Tibial nerve (tissue), 4 donors: Measurements from ENCODE around the gene AFMID. TPM values are rescaled to one million over a fixed set of nuclear protein-coding genes. Genes with fewer than 3 reads are reported as not detected.

Source experiments
- DNase-seq, 2 donors: peaks; one replicate each; pipeline ENCODE4 v3.0.0-alpha.2; 2019; ENCODE audit warnings: low spot score in 2 of 2
- H3K27ac ChIP-seq, 4 donors: fragments of 200-600 bp; sonication (generic) in 3 of 4; one replicate each; pipeline ENCODE4 v1.5.1; 2017 to 2019; ENCODE audit warnings: mild to moderate bottlenecking in 1 of 4
- H3K27me3 ChIP-seq, 2 donors: fragments of 200-600 bp; sonication (generic) in 1 of 2; one replicate each; pipeline versions ENCODE4 v1.5.1 to v1.6.0; 2017 to 2019
- H3K36me3 ChIP-seq, 3 donors: fragments of 200-600 bp; sonication (generic); one replicate each; pipeline ENCODE4 v1.5.1; 2018 to 2019
- H3K4me1 ChIP-seq, 4 donors: fragments of 200-600 bp; sonication (generic) in 3 of 4; one replicate each; pipeline ENCODE4 v1.5.1; 2017 to 2019
- H3K4me3 ChIP-seq, 4 donors: fragments of 200-600 bp; sonication (generic) in 3 of 4; one replicate each; pipeline ENCODE4 v1.5.1; 2017 to 2019; ENCODE audit warnings: mild to moderate bottlenecking in 1 of 4, moderate library complexity in 1 of 4
- H3K9me3 ChIP-seq, 4 donors: fragments of 200-600 bp; sonication (generic) in 3 of 4; one replicate each; pipeline ENCODE4 v1.5.1; 2017 to 2019
- EP300 ChIP-seq, 2 donors: sonication (generic); formaldehyde crosslinking; IDR thresholded peaks; one replicate each; pipeline ENCODE4 v1.6.1; 2017; ENCODE audit warnings: antibody characterized with exemption in 2 of 2, mild to moderate bottlenecking in 1 of 2
- POLR2A ChIP-seq, 2 donors: fragments of 450-650 bp; IDR thresholded peaks; one replicate each; pipeline ENCODE4 v1.6.1; 2017; ENCODE audit warnings: antibody characterized with exemption in 2 of 2, mild to moderate bottlenecking in 2 of 2, moderate library complexity in 2 of 2
- WGBS, 2 donors: methylation state at CpG; one replicate each; pipeline ENCODE4 v1.1.5; 2018; 5-methylcytosine and 5-hydroxymethylcytosine counted together
- total RNA-seq, 4 donors: library from RNA; depleted of rRNA; stranded (reverse); fragments of >200 nt; gene quantifications; one replicate each; pipeline ENCODE4 v1.1.0, GENCODE V29; 2016
- TF ChIP-seq, protein P1 (sequence below), 5 experiments: fragments of 200-600 bp in 3 of 5; fragments of 450-650 bp in 2 of 5; sonication (generic) in 3 of 5; IDR thresholded peaks; one replicate each; pipeline ENCODE4 v1.5.1; 2016 to 2019; ENCODE audit warnings: antibody characterized with exemption in 5 of 5, mild to moderate bottlenecking in 3 of 5, moderate library complexity in 2 of 5

AFMID gene
- total RNA-seq, 4 donors from 2014 or later, result 29.7 to 40.6 (median 37.7) TPM

DNA sequence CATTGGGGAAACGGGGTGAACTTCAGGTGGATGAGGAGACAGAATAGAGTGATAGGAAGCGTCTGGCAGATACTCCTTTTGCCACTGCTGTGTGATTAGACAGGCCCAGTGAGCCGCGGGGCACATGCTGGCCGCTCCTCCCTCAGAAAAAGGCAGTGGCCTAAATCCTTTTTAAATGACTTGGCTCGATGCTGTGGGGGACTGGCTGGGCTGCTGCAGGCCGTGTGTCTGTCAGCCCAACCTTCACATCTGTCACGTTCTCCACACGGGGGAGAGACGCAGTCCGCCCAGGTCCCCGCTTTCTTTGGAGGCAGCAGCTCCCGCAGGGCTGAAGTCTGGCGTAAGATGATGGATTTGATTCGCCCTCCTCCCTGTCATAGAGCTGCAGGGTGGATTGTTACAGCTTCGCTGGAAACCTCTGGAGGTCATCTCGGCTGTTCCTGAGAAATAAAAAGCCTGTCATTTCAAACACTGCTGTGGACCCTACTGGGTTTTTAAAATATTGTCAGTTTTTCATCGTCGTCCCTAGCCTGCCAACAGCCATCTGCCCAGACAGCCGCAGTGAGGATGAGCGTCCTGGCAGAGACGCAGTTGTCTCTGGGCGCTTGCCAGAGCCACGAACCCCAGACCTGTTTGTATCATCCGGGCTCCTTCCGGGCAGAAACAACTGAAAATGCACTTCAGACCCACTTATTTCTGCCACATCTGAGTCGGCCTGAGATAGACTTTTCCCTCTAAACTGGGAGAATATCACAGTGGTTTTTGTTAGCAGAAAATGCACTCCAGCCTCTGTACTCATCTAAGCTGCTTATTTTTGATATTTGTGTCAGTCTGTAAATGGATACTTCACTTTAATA lies 37.3 kb downstream of the AFMID start:
- Histone ChIP-seq H3K36me3 (no peaks in the 10 kb centered on the region), H3K9me3 (no peaks in the 10 kb centered on the region), H3K27ac (no peak overlapping the region), H3K4me1 (no peaks in the 10 kb centered on the region), H3K4me3 (no peak overlapping the region), H3K27me3 (no peaks in the 10 kb centered on the region)
- no peak for DNase-seq
- WGBS, 2 donors, result 88 to 89% methylated on average over 27 of the region's 27 CpGs
- TF ChIP-seq, protein P1, sequence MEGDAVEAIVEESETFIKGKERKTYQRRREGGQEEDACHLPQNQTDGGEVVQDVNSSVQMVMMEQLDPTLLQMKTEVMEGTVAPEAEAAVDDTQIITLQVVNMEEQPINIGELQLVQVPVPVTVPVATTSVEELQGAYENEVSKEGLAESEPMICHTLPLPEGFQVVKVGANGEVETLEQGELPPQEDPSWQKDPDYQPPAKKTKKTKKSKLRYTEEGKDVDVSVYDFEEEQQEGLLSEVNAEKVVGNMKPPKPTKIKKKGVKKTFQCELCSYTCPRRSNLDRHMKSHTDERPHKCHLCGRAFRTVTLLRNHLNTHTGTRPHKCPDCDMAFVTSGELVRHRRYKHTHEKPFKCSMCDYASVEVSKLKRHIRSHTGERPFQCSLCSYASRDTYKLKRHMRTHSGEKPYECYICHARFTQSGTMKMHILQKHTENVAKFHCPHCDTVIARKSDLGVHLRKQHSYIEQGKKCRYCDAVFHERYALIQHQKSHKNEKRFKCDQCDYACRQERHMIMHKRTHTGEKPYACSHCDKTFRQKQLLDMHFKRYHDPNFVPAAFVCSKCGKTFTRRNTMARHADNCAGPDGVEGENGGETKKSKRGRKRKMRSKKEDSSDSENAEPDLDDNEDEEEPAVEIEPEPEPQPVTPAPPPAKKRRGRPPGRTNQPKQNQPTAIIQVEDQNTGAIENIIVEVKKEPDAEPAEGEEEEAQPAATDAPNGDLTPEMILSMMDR (IDR thresholded peaks at IDR 0.05), result no peak
- TF ChIP-seq EP300 (IDR thresholded peaks at IDR 0.05) (no peak), POLR2A (IDR thresholded peaks at IDR 0.05) (no peak)

DNA sequence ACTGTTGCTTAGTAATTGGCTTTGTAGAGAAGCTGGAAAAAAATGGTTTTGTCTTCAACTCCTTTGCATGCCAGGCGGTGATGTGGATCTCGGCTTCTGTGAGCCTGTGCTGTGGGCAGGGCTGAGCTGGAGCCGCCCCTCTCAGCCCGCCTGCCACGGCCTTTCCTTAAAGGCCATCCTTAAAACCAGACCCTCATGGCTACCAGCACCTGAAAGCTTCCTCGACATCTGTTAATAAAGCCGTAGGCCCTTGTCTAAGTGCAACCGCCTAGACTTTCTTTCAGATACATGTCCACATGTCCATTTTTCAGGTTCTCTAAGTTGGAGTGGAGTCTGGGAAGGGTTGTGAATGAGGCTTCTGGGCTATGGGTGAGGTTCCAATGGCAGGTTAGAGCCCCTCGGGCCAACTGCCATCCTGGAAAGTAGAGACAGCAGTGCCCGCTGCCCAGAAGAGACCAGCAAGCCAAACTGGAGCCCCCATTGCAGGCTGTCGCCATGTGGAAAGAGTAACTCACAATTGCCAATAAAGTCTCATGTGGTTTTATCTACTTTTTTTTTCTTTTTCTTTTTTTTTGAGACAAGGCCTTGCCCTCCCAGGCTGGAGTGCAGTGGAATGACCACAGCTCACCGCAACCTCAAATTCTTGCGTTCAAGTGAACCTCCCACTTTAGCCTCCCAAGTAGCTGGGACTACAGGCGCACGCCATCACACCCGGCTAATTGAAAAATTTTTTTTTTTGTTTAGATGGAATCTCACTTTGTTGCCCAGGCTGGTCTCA lies 38.1 kb downstream of the AFMID start:
- no peak for TF ChIP-seq POLR2A (IDR thresholded peaks at IDR 0.05)
- TF ChIP-seq, protein P1 (IDR thresholded peaks at IDR 0.05), result no peak
- TF ChIP-seq EP300 (IDR thresholded peaks at IDR 0.05), result no peak
- Histone ChIP-seq H3K4me1 (no peaks in the 10 kb centered on the region), H3K9me3 (no peaks in the 10 kb centered on the region), H3K27me3 (peaks cover 0 to under 1% of the 10 kb centered on the region in 2 donors), H3K4me3 (no peak overlapping the region), H3K36me3 (no peaks in the 10 kb centered on the region), H3K27ac (no peak overlapping the region)
- no peak for DNase-seq
- 87 to 94% methylated on average over 16 of the region's 16 CpGs for WGBS, 2 donors

DNA sequence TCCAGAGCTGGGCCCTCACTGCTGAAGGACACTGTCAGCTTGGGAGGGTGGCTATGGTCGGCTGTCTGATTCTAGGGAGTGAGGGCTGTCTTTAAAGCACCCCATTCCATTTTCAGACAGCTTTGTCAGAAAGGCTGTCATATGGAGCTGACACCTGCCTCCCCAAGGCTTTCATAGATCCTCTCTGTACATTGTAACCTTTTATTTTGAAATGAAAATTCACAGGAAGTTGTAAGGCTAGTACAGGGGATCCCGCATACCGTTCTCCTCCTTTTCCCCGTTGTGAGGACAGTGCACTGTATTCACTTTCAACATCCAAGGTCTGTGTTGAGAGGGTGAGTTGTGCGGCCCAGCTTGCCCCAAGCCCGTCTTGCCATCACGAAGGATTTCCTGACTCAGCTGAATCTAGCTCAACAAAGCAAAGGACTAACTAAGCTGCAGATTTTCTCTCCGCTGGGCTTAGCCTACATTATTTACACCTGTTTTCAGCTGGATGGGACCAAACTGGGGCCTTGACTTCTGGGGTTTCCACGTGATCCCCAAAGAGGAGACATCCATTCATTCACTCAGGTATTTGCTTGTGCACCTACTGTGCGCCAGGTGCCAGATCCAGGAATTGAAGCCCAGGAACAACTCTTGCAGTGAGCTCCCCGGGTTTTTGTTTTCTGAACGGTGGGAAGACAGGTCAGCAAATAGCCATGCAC lies 39.0 kb downstream of the AFMID start:
- Histone ChIP-seq H3K9me3 (no peaks in the 10 kb centered on the region), H3K36me3 (no peaks in the 10 kb centered on the region), H3K4me3 (no peak overlapping the region), H3K27me3 (peaks cover 0 to 10% of the 10 kb centered on the region in 2 donors), H3K27ac (no peak overlapping the region), H3K4me1 (peaks cover 0 to 2% (median 0%) of the 10 kb centered on the region in 4 donors)
- DNase-seq, result no peak
- WGBS, 2 donors, result 67 to 78% methylated on average over 12 of the region's 12 CpGs
- TF ChIP-seq EP300 (IDR thresholded peaks at IDR 0.05), result no peak
- TF ChIP-seq, protein P1 (IDR thresholded peaks at IDR 0.05), result no peak
- TF ChIP-seq POLR2A (IDR thresholded peaks at IDR 0.05), result no peak

DNA sequence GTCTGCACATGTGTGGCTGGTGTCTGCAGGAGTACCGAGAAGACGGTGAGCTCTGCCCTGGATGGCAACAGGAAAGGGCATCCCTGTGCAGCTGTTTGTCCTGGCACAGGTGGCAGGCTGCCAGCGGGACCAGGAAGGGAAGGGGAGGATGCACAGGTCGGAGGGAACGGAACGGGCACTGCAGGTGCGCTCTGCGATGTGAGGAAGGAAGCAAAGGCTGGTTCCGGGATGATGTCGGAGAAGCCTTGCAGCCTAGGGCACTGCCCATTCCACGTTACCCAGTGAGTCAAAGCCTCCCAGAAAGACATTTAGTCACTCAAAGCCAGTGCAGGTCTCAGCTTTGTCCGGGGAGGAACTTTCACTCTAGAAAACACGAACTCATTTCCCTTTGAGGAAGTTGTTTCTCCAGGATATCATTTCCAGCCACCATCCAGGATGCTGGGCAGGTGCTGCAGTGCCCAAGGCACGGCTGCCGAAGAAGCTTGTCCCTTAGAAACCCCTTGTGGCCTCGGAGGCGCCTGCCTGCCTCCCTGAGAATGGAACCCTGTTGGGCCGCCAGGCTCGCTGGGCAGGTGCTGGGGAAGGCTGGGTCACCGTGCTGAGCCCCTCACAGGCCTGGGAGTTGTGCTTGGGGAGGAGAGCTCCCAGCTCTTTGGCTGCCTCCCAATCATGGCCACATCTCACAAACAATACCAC lies 39.7 kb downstream of the AFMID start:
- no peak for DNase-seq
- TF ChIP-seq POLR2A (IDR thresholded peaks at IDR 0.05), result no peak
- Histone ChIP-seq H3K9me3 (no peaks in the 10 kb centered on the region), H3K27me3 (peaks cover 0 to 16% of the 10 kb centered on the region in 2 donors), H3K27ac (no peak overlapping the region), H3K4me3 (no peak overlapping the region), H3K4me1 (peaks cover 0 to 9% (median 2%) of the 10 kb centered on the region in 4 donors), H3K36me3 (no peaks in the 10 kb centered on the region)
- 76 to 79% methylated on average over 19 to 20 of the region's 20 CpGs for WGBS, 2 donors

DNA sequence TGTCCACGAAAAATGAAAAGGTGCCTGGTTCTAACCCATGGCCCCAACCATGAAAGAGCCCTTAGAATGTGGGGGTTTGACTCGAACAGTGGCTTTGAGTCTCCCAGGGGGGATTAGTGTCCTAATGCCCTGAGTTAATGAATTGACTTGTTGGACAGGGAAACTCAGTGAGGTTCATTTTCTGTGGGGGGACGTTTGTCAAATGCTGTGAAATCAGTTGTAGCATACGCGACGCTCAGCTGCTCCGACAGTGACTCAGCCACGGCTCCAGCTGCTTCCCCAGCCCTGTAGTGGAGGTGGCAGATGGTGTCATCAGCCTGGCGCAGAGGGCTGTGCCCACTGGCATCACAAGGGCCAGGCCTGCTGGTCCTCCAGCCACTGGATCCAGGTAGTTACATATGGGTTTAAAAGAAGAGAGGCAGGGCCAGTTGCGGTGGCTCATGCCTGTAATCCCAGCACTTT lies 40.3 kb downstream of the AFMID start:
- no peak for DNase-seq
- WGBS, 2 donors, result 67 to 70% methylated on average over 6 to 10 of the region's 10 CpGs
- peaks cover 0 to 13% (median 4%) of the 10 kb centered on the region in 4 donors for H3K4me1 ChIP-seq
- no peak overlapping the region for H3K4me3 ChIP-seq
- no peaks in the 10 kb centered on the region for H3K9me3 ChIP-seq
- no peak for TF ChIP-seq POLR2A (IDR thresholded peaks at IDR 0.05)
- TF ChIP-seq, protein P1 (IDR thresholded peaks at IDR 0.05), result no peak
- TF ChIP-seq EP300 (IDR thresholded peaks at IDR 0.05), result no peak
- H3K27ac ChIP-seq, result no peak overlapping the region
- peaks cover 2 to 22% of the 10 kb centered on the region in 2 donors for H3K27me3 ChIP-seq
- no peaks in the 10 kb centered on the region for H3K36me3 ChIP-seq
